Subcutaneous adipose tissue (tissue), 4 donors: ENCODE data around the gene GEMIN7. TPM values are rescaled to one million over a fixed set of nuclear protein-coding genes. Genes with fewer than 3 reads are reported as not detected.

Experiments
- small RNA-seq: library from RNA; depleted of rRNA; stranded (forward); fragments of <200 nt; gene quantifications from one replicate; pipeline ENCODE3, GENCODE V24; 2016
- total RNA-seq, 4 donors: library from RNA; depleted of rRNA; stranded (reverse); fragments of >200 nt; gene quantifications; one replicate each; pipeline ENCODE4 v1.1.0, GENCODE V29; 2016
- TF ChIP-seq, protein P1 (sequence below): fragments of 450-650 bp; IDR thresholded peaks from one replicate; pipeline ENCODE4 v1.5.1; 2016; ENCODE audit warnings: low read depth, mild to moderate bottlenecking, control low read depth, antibody characterized with exemption, moderate library complexity

The GEMIN7 gene
- total RNA-seq, 4 donors from 2014 or later: 10.3 to 25.8 (median 19.0) TPM

DNA sequence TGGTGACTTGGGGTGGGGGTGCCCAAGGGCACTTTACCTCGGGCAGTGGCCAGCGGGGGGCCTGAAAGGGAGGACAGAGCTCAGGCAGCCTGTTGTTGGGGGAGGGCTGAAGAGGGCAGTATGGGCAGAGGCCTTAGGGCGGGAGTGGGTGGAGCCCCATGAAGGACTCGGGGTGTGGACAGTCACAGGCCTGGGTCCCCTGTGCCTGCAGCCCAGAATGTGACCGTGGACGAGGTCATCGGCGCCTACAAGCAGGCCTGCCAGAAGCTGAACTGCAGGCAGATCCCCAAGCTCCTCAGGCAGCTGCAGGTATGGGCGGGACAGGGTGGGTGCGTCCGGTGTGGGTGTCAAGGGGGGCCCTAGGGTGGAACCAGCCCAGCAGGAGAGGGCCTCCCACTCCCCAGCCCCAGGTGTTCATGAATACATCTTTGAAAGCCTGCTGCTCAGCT lies 59.3 kb downstream of the GEMIN7 start:
- TF ChIP-seq, protein P1, sequence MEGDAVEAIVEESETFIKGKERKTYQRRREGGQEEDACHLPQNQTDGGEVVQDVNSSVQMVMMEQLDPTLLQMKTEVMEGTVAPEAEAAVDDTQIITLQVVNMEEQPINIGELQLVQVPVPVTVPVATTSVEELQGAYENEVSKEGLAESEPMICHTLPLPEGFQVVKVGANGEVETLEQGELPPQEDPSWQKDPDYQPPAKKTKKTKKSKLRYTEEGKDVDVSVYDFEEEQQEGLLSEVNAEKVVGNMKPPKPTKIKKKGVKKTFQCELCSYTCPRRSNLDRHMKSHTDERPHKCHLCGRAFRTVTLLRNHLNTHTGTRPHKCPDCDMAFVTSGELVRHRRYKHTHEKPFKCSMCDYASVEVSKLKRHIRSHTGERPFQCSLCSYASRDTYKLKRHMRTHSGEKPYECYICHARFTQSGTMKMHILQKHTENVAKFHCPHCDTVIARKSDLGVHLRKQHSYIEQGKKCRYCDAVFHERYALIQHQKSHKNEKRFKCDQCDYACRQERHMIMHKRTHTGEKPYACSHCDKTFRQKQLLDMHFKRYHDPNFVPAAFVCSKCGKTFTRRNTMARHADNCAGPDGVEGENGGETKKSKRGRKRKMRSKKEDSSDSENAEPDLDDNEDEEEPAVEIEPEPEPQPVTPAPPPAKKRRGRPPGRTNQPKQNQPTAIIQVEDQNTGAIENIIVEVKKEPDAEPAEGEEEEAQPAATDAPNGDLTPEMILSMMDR: no peak

GRCh38 chr19:45139286-45140143 lies 60.5 kb downstream of the GEMIN7 start:
- TF ChIP-seq, protein P1: no peak

DNA sequence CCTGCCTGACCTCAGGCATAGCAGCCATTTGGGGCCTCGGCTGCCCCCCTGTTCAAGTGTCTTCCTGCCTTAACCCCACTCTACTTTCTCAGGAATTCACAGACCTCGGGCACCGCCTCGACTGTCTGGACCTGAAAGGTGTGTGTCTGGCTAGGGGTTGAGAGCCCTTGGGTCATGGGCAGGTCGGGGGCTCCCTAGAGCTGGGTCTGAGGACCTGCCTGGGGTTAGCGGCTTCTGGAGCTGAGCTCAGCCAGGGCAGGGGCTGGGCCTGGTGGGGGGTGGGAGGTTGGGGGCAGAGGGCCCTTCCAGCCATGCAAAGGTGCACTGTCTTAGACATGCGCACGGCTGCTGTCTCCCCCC lies 61.1 kb downstream of the GEMIN7 start:
- TF ChIP-seq, protein P1: no peak

- TF ChIP-seq, protein P1: no peak
These were observed 61.5 kb downstream of the GEMIN7 start for GRCh38 chr19:45140533-45140932.

Small RNA genes within 50 kb of the gene (small RNA-seq; reads per million reads assigned to genes)
- gene RNU6-611P: not detected

Other genes starting within 250 kb of the GEMIN7 start
- gene NECTIN2, start 233.0 kb upstream of the GEMIN7 start, total RNA-seq: 10 to 100 TPM; 20.4 to 49.9 (median 24.1) TPM
- 10 to 100 TPM; 18.3 to 69.5 (median 34.6) TPM for gene TOMM40, start 188.0 kb upstream of the GEMIN7 start, total RNA-seq
- gene APOE, start 173.5 kb upstream of the GEMIN7 start, total RNA-seq: 1,000 to 10,000 TPM in 3 of 4 donors, 100 to 1,000 TPM in 1; 212 to 2,618 (median 1,765) TPM
- gene APOC1, start 164.7 kb upstream of the GEMIN7 start, total RNA-seq: 100 to 1,000 TPM in 2 of 4 donors, 10 to 100 TPM in 2; 30.7 to 394 (median 88.3) TPM
- gene APOC4, start 137.0 kb upstream of the GEMIN7 start, total RNA-seq: not detected
- 1 to 10 TPM in 1 of 4 donors, not detected in 3; 4.8 TPM for gene APOC2, start 133.2 kb upstream of the GEMIN7 start, total RNA-seq
- gene CLPTM1, start 123.9 kb upstream of the GEMIN7 start, total RNA-seq: 10 to 100 TPM; 45.8 to 86.1 (median 65.3) TPM
- gene RELB, start 77.8 kb upstream of the GEMIN7 start, total RNA-seq: 1 to 10 TPM in 3 of 4 donors, under 1 TPM in 1; 0.49 to 9.4 (median 5.8) TPM
- gene CLASRP, start 40.2 kb upstream of the GEMIN7 start, total RNA-seq: 10 to 100 TPM; 23.3 to 86.7 (median 44.0) TPM
- gene ZNF296, start 2.8 kb upstream of the GEMIN7 start, total RNA-seq: under 1 TPM in 2 of 4 donors, not detected in 2; 0.51 to 0.88 TPM
- gene PPP1R37, start 13.9 kb downstream of the GEMIN7 start, total RNA-seq: 10 to 100 TPM; 17.2 to 32.4 (median 17.8) TPM
- under 1 TPM in 1 of 4 donors, not detected in 3; 0.17 TPM for gene NKPD1, start 81.7 kb downstream of the GEMIN7 start, total RNA-seq
- 10 to 100 TPM in 3 of 4 donors, 1 to 10 TPM in 1; 7.7 to 38.4 (median 26.4) TPM for gene TRAPPC6A, start 99.0 kb downstream of the GEMIN7 start, total RNA-seq
- gene BLOC1S3, start 99.5 kb downstream of the GEMIN7 start, total RNA-seq: 10 to 100 TPM in 2 of 4 donors, 1 to 10 TPM in 2; 1.3 to 19.2 (median 11.0) TPM
- 1 to 10 TPM in 2 of 4 donors, under 1 TPM in 2; 0.44 to 2.6 (median 0.91) TPM for gene EXOC3L2, start 166.1 kb downstream of the GEMIN7 start, total RNA-seq
- 10 to 100 TPM; 10.2 to 26.2 (median 14.4) TPM for gene MARK4, start 172.0 kb downstream of the GEMIN7 start, total RNA-seq
- not detected for gene CKM, start 243.6 kb downstream of the GEMIN7 start, total RNA-seq